DMS114 treated with DMSO at 0.1 percent for 48 hours (cell line): ENCODE data around the gene SPATA31A1.
"Not testable (repeated sequence)": the region's sequence is repeated elsewhere in the genome, so short reads cannot be mapped to it uniquely, and the experiment has no call there.

Experiments
- DNase-seq: peaks from one replicate; lab custom pipeline; 2025; ENCODE audit not compliant: unreplicated experiment; lab: John Stamatoyannopoulos, UW

The SPATA31A1 gene

GRCh38 chr9:39355369-39355768 lies at the start of gene SPATA31A1:
TSS of gene SPATA31A1 (plus strand) at chr9:39355669. CDS start at chr9:39355731, 62 bp downstream.
- not testable (repeated sequence) for DNase-seq

DNA sequence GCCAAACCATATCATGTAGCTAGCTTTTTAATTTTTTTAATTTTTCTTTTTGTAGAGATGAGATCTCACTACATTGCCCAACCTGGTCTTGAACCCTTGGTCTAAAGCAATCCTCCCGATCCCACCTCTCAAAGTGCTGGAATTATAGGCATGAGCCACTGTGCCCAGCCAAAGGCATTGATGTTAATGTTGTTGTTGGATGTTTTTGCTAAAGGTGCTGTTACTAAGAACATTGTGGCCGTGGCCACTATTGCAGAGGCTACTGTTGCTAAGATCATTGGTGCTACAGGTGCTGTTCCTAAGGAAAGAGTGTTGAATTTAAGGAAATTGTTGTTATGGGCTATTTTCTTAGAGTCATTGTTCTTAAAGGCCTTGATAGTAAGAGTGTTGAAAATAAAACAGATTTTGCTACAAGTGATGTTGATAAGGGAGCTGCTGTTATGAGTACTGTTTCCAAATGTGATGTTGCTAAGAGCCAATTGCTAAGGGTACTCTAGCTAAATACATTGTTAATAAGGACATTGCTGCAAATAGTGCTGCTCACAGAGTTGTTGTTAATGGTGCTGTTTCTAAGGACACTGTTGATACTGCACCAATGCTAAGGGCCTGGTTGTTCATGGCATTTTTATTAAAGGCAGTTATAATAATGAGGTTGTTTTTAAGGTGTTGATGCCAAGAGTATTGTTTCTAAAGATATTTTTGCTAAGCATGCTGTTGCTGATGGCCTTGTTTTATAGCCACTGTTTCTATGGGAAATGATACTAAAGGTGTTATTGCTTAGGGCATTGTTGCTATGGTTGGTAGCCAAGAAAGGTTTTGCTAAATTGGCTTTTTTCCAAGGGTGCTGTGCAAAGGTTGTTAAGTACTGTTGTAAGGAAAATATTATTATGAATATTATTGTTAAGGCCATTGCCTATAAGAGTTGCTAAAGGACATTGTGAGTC lies 52.1 kb downstream of the SPATA31A1 start:
- not testable (repeated sequence) for DNase-seq

GRCh38 chr9:39411254-39411940 lies 55.9 kb downstream of the SPATA31A1 start:
- not testable (repeated sequence) for DNase-seq
